ENCODE measurements around the gene STK33. TPM values are rescaled to one million over a fixed set of nuclear protein-coding genes. Genes with fewer than 3 reads are reported as not detected.

Gene STK33
- total RNA-seq = 0.51 and 1.1 TPM in 2 replicates

GRCh38 chr11:8593935-8594909, at the start of gene STK33:
Gene STK33 (minus strand): TSS chr11:8594228. CDS start chr11:8474905, 119,323 bp downstream.
- peak; percentile 15 for DNase-seq

DNA sequence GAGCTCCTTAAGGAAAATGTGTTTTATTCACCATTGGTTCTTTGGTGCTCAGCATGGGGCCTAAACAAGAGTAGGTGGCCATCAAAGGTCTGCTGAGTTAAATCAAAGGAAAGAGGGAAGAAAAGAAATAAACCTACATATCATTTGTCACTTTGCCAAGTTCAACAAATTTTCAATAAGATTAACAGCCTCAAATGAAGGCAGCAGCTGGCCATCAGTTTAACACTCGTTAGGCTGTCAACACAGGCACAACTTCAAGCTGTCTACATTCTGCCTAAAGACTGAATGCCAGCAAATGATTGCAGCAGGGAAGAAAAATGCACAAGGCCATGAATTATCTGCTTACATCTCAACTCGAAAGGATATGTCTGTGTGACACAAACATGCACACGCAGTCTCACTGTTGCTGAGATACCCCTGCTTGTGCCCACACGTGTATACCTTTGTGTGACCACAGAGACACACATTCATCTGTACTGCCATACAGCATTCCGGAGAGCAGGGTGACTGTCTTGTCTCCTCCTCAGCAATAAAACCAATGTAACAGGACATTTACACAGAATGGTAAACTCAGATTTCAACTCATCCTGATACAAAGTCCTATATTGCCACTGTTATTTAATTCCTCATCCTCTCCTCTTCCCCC, 48.3 kb upstream of the STK33 start:
- no peak for DNase-seq

DNA sequence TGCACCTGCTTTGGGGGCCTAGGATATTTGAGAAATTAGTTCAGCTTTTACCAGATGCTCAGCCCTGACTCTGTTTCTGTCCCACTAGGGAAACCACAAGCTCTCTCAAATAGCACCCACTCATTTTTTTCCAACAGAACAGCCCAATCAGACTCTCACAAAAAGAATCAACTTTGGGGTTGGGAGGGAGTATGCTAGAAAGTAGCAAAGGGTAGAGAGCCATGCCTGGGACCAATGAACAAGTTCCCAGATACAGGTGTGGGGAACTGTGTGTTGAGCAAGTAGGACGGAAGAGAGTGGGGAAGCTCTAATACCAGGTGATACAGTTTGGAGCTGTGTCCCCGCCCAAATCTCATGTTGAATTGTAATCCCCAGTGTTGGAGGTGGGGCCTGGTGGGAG, 47.3 kb upstream of the STK33 start:
- no peak for DNase-seq

- DNase-seq = no peak
Observed at GRCh38 chr11:8640267-8640906, 46.4 kb upstream of the STK33 start.

- DNase-seq = no peak
Observed at GRCh38 chr11:8639655-8640054, 45.6 kb upstream of the STK33 start.

DNA sequence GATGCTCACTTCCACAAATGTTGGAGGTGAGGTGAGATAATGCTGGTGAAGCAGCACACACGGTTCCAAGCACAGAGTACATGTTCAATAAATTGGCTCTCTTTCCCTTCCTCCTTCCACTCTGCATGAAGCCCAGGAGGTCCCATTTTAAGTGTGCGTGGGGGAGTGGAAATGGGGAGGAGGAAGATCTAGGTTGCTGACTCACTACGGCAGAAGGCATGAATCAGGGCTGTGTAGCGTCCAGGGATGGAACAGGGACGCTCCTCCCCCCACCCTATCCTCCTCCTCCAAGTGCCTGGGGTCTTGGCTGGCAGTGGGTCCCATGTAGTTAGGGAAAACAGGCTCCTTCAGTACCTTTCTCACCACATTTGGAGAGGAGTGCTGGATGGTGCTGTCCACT, 44.3 kb upstream of the STK33 start:
- no peak for DNase-seq

GRCh38 chr11:8636127-8636526, 42.1 kb upstream of the STK33 start:
- DNase-seq = no peak

DNA sequence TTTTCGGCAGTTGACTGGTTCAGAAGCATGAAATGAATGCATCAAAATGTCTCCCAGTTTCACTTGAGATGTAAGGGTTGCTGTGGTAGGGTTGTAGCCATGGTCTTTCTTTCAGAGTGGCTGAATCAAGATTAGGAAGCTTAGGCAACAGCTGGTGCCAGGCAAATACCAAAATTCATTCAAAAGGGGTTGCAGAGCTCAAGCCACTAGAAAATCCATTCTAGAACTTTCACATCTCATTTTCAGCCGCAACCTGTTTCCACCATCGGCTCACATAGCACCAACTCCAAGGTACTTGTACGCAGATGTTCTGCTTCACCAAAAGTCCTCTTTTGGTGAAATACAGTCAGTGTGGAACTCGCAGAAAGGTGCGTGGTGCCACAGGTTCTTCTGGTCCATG, 40.5 kb upstream of the STK33 start:
- no peak for DNase-seq

GRCh38 chr11:8631395-8632118, 37.5 kb upstream of the STK33 start:
- peak; percentile 41 for DNase-seq

DNA sequence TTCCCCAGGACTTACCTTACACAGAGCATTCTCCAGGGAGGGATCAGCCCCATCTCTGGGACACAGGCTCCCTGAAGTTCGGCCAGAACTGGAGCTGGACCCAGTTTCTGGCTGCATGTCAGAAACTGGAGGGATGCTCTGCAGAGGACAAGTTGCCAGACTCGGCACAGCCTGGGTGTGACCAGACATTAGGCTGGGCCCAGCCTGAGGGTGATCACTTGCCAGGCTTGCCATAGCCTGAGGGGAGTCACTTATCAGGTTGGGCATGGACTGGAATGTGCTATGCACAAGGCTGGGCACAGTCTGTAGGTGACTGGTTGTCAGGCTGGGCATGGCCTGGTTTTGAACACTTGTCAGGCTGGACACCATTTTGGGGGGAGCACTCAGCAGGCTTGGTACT, 30.7 kb upstream of the STK33 start:
- no peak for DNase-seq

DNA sequence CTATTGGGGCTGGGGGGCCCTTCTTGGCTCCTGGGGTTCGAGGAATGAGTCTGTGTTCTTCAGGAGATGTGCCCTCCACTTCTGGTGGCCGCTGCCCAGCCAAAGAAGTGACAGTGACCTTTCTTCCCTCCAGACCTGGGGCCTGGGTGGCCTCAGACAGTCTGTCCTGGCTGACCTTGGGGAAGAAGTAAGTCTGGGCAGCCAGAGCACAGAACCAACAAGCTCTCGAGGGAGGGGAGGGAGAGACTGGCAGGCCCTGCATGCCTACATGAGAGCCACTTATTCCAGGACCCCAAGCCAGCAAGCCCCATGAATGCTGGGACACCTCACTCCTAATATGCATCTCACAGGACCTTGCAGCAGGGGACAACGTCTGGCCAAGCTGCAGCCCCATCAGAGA, 27.1 kb upstream of the STK33 start:
- DNase-seq = no peak

DNA sequence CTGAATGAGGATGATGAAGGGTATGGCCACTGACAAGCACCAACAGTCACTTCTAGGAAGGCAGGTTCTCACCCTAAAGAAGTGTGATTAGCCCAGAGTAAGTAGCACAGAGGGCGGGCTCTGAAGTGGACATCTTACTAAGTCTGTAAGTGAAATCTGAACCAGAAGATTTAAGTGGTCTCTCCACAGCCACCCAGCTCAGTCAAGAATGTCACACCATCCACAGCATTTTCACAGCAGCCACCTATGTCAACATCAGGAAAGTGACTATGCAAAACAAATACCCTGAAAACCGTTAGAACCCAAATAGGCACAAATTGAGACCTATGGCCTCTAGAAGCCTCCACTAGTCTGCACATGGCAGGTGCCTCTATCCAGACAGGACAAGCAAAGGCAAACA, 23.0 kb upstream of the STK33 start:
- no peak for DNase-seq

DNA sequence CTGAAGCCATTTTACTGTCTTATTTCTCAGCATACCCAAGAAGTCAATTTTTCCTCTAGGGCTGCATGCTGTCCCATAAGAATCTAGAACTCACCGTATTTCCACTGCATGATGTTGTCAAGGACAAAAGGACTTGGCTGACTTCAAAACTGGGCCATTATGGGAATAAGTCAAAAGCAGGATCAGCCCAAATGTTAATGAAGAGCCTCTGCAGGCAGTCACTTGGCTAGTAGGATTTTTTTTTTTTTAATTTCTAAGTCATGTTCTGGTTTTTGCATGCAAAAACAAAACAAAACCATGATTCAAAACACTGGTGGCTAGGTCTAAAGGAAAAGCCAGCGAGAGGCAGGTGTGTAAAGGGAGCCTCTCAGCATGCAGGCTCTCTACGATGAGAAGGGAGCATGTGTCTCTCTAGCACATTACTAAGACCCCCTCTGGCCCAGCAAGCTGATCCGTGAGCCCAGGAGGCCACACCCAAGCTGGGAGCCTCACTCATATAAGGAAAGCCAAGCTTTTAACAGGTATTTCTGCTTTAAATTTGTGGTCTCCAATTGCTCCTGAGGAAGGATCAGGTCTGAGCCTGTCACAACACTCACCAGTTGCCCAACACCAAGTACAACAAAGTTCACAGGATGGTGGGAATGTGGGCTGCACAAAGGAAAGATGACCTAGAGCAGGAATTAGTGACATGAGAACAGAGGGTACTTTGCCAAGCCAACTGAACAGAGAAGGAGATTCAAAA, 21.4 kb upstream of the STK33 start:
- DNase-seq = no peak

DNA sequence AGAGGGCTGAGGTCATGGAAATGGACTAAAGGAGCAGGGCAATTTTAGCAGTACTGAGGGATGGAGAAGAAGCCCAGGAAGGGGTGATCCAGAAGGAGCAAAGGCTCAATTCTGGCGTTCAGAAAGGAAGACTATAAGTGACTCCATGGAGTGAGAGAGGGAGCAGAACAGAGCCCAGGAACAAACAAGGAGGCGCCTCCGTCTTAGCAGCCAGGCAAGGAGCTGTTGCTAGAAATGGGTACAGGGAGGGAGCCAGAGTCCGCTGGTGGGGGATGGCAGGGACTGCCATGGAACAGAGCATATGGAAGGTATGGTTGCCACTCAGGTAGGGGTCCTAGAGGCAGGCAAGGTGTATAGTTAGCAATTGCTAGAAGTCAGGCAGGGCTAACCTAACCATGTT, 20.5 kb upstream of the STK33 start:
- no peak for DNase-seq

DNA sequence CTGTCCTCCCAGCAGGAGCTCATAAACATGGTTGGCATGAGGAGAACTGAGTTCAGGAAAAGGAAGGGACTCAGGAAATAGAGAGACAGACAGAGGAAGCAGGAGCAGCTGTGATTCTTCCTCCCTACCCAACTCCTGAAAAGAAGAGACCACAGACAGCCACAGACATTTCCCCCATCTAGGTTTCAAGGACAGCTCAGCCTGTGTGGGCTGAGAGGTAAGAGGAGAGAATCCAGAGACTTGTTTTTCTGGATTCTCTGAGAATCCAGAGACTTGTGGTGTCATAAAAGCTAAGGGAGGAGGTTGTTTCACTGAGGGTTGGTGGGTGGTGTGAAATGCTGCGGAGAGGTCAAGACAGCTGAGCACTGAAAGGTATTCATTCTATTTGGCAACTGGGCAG, 19.0 kb upstream of the STK33 start:
- peak; percentile 24 for DNase-seq

DNA sequence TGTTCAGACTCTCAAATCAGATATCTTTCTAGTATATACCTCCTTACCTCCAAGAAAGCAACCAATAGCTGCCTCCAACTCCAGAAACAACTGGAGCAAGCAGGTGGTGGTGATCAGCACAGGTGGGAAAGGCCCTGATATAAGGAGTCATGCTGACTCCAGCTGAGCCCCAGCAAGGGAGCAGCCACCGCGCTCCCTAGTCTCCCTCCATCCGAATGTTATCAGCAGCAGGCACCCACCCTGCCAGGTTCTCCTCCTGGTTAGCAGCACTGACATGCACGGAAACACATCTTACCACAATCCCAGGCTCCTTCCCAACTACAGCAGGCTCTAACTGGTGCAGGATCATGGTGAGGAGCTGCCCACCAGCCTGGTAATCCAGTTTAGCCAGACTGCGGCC, 18.5 kb upstream of the STK33 start:
- DNase-seq = peak; percentile 1

- DNase-seq = no peak
Observed at GRCh38 chr11:8610532-8611116, 16.6 kb upstream of the STK33 start.

GRCh38 chr11:8608652-8609051, 14.6 kb upstream of the STK33 start:
- DNase-seq = no peak

- no peak for DNase-seq
Observed at GRCh38 chr11:8605971-8606563, 12.0 kb upstream of the STK33 start.

GRCh38 chr11:8604078-8604723, 10.2 kb upstream of the STK33 start:
- DNase-seq = peak; percentile 56

DNA sequence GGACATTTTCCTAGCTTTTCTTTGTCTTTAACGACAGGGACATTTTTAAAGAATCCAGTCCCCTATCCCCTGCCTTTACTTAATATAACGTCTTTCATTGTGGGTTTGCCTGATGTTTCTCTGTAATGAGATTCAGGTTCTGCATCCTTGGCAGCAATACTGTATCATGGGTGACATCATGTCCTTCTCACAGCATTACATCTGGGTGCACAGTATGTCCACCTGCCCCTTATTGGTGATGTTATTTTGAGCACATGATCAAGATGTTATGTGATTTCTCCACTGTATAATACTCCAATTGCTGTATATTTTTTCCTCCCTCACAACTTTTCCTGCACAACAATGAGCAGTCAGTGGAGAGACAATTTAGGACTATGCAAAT, 9.7 kb upstream of the STK33 start:
- no peak for DNase-seq

Measured in dermis blood vessel endothelial cell (primary cell).